Activated CD4-positive, alpha-beta T cell treated with anti-CD3 and anti-CD28 coated beads for 4 hours (primary cell): ENCODE results near the gene NXPH4.

ENCODE experiments used
- DNase-seq, 2 donors: peaks; one replicate each; pipeline ENCODE4 v3.0.0-alpha.2; 2020

NXPH4 gene

GRCh38 chr12:57216014-57216911 is at the start of gene NXPH4:
Gene NXPH4 (plus strand): TSS chr12:57216794. CDS start chr12:57216970, 176 bp downstream.
- peak; percentile 70 to 74 for DNase-seq

- DNase-seq, result peak in 1 of 2 donors; percentile 25
These were observed 49.6 kb upstream of the NXPH4 start for GRCh38 chr12:57166971-57167371.

DNA sequence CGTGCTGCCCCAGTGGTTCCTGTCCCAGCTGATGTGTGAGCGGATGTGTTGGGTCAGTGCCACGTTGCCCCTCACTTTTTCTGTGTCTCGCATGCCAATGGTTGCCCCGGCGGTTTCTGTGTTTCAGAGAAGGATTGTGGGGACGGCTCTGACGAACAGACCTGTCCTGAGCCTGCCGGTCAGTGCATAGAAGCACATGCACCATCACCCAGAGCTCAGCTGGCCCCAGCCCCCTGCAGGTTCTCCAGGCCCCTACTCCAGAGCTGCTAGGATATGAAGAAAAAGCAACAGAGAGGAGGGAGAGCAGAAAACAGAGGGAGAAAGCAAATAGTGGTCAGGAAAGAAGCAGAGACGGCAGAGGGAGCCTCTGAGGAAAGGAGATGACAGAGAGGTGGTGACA is 48.5 kb upstream of the NXPH4 start:
- DNase-seq, result no peak

DNA sequence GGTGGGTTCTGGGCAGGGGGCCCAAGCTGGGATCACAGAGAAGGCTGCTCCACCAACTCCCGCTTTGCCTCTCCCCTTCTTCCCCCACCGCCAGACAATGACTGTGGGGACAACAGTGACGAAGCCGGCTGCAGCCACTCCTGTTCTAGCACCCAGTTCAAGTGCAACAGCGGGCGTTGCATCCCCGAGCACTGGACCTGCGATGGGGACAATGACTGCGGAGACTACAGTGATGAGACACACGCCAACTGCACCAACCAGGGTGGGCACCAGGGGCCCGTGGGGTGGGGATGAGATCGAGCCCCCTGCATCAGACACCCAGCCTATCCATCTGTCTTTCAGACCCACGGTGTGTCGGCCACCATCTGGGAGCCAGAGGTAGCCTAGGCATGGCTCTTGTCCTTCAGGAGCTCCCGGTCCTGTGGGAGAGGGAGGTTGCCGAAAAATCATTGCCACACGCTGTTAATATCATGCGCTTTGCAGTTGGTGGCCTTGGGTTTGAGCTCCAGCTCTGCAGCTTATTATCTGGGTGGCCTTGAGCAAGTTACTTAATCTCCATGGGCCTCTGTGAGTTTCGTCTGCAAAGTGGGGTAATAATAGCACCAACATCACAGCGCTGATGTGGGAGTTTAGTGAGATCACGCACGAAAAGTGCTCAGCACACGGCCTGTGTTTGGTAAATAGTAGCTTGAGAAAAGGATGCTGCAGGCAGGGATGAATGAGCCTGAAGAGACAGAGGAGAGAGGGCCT is 47.4 kb upstream of the NXPH4 start:
- DNase-seq, result no peak

- no peak for DNase-seq
These were observed 46.6 kb upstream of the NXPH4 start for GRCh38 chr12:57169969-57170368.

DNA sequence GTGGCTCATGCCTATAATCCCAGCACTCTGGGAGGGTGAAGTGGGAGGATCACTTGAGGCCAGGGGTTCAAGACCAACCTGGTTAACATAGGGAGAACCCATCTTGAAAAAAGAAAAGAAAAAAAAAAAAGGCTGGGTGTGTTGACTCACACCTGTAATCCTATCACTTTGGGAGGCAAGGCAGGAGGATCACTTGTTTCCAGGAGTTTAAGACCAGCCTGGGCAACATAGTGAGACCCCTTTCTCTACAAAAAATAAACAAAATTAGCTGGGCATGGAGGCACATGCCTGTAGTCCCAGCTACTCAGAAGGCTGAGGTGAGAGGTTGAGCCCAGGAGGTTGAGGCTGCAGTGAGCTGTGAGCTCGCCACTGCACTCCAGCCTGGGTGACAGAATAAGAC is 46.2 kb upstream of the NXPH4 start:
- DNase-seq, result no peak

DNA sequence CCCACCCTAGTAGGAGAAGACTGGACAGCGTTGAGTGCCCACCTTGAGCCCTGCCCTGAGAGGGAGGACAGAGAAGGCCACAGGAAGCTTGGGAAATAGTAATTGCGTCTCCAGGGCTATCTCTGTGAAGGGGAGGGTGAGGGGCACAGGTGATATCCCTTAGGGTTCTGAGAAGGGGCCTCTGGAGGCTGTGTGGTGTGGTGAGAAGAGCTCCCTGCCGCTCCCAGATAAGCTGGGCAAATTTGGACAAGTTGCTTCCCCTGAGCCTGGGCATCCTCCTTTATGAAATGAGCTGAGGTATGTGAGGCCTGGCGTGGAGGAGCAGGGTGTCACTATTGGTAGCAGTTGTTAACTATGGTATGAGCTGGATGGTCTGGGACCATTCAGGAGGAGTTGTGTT is 45.7 kb upstream of the NXPH4 start:
- no peak for DNase-seq

GRCh38 chr12:57171668-57172067 is 44.9 kb upstream of the NXPH4 start:
- DNase-seq, result no peak

GRCh38 chr12:57173089-57173488 is 43.5 kb upstream of the NXPH4 start:
- DNase-seq, result peak; percentile 11 to 31

- no peak for DNase-seq
These were observed 42.9 kb upstream of the NXPH4 start for GRCh38 chr12:57173683-57174082.

- peak; percentile 31 to 36 for DNase-seq
These were observed 41.0 kb upstream of the NXPH4 start for GRCh38 chr12:57175428-57176138.

DNA sequence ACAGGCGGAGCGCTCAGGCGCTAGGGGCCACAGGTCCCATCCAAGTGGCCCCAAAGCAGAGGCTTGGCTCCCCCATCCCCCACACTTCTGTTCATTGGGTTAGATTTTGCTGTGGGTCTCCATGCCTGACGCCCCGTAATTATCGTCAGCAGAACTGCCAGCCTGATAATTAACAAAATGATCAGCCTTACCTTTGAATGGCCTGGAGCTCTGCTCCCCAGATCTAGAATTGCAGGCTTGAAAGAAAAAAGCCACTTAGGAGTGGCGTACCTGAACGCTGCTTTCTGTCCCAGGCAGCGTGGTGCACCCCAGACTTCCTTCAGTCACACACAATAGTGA is 40.5 kb upstream of the NXPH4 start:
- DNase-seq, result no peak

GRCh38 chr12:57176846-57177245 is 39.7 kb upstream of the NXPH4 start:
- no peak for DNase-seq

- DNase-seq, result no peak
These were observed 39.2 kb upstream of the NXPH4 start for GRCh38 chr12:57177354-57177753.

- DNase-seq, result no peak
These were observed 38.4 kb upstream of the NXPH4 start for GRCh38 chr12:57178213-57178612.

DNA sequence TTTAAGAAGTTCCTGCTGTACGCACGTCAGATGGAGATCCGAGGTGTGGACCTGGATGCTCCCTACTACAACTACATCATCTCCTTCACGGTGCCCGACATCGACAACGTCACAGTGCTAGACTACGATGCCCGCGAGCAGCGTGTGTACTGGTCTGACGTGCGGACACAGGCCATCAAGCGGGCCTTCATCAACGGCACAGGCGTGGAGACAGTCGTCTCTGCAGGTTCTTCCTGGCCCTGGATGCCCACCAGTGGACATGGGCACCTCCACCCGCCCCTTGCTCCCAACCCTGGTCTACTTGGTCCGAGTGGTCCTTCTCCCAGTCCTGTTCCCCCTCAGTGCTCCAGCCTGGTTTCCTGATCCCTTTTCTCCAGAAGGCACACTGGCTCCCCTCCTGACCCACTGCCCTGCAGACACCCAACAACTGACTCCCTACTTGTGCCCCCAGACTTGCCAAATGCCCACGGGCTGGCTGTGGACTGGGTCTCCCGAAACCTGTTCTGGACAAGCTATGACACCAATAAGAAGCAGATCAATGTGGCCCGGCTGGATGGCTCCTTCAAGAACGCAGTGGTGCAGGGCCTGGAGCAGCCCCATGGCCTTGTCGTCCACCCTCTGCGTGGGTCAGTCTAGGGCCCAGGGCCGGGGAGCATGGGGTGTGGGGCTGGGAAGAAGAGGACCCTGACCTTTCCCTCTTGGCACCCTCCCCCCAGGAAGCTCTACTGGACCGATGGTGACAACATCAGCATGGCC is 37.1 kb upstream of the NXPH4 start:
- no peak for DNase-seq

GRCh38 chr12:57180321-57180989 is 36.1 kb upstream of the NXPH4 start:
- no peak for DNase-seq

DNA sequence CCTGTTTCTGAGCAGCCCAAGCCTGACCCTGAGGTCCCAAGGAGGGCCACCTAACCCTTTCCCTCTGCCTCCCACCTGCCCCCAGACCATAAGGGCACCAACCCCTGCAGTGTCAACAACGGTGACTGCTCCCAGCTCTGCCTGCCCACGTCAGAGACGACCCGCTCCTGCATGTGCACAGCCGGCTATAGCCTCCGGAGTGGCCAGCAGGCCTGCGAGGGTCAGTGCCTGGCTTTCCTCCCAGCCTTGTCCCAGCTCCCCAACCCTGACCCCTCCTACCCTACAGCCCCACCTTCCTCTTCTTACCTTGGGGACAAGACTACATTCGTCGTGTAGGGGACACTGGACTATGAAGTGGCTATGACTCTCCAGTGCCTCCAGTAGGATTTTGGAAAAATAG is 35.5 kb upstream of the NXPH4 start:
- DNase-seq, result no peak

- DNase-seq, result no peak
These were observed 34.9 kb upstream of the NXPH4 start for GRCh38 chr12:57181561-57182155.

GRCh38 chr12:57182918-57183575 is 33.5 kb upstream of the NXPH4 start:
- DNase-seq, result peak; percentile 70 to 85
